HepG2 (cell line): ENCODE data around the gene GALNT18. TPM values are rescaled to one million over a fixed set of nuclear protein-coding genes. Genes with fewer than 3 reads are reported as not detected.
A peak's percentile ranks its signal among the peaks of the same experiment; 100 is the strongest.

Source experiments
- ATAC-seq: fragments of 200-7000 bp; cut with Tn5 transposase; 3 replicates; pipeline ENCODE4 v1.9.1; 2020; ENCODE audit warnings: mild to moderate bottlenecking, moderate library complexity
- BruUV-seq: library from RNA; stranded (reverse); fragments of 400-500 nt; replicated peaks from 2 replicates; lab custom pipeline; 2021; lab: Mats Ljungman, UMichigan
- CTCF ChIA-PET: fragments of 300-600 bp; formaldehyde crosslinking; extraction: SDS; loops from one replicate; lab custom pipeline; 2021; ENCODE audit warnings: low total read pairs, inconsistent platforms, low intra/inter-chr PET ratio; lab: Yijun Ruan, JAX
- POLR2A ChIA-PET: fragments of 350-600 bp; sonication (Branson Sonifier 250); formaldehyde crosslinking; loops from one replicate; lab custom pipeline; 2020; ENCODE audit warnings: antibody characterized with exemption, inconsistent platforms; lab: Yijun Ruan, JAX
- DNase-seq: peaks from one replicate; pipeline ENCODE4 v3.0.0-alpha.2; 2015; ENCODE audit warnings: low spot score
- FAIRE-seq: peaks from 3 replicates; lab custom pipeline; 2011; peaks lifted over from hg19 to GRCh38; lab: Jason Lieb, UNC
- H2AFZ ChIP-seq: one replicate; pipeline ENCODE4 v1.6.1; 2011; ENCODE audit warnings: low read length, inconsistent platforms
- H3K27ac ChIP-seq: fragments of 300-600 bp; 3 replicates; pipeline ENCODE4 v1.8.0; 2011; ENCODE audit warnings: mixed run types, mild to moderate bottlenecking, mixed read lengths, low read length, inconsistent platforms; ENCODE audit not compliant: insufficient read depth; ENCODE audit errors: extremely low read length
- H3K27me3 ChIP-seq, 2 experiments: fragments of 200-600 bp in 1 of 2; 2 replicates in 1 of 2; 3 replicates in 1 of 2; pipeline versions ENCODE4 v1.6.0 to v1.8.0; 2011; ENCODE audit warnings: low read length in 2 of 2, mild to moderate bottlenecking in 2 of 2, moderate library complexity in 2 of 2, inconsistent platforms in 1 of 2; ENCODE audit not compliant: insufficient read depth in 2 of 2, control insufficient read depth in 1 of 2
- H3K36me3 ChIP-seq, 2 experiments: fragments of 200-600 bp in 1 of 2; replicated peaks in 1 of 2; 2 replicates in 1 of 2; 3 replicates in 1 of 2; pipeline versions ENCODE4 v1.5.1 to v1.8.0; 2011; ENCODE audit warnings: low read length in 2 of 2, inconsistent platforms in 1 of 2; ENCODE audit not compliant: insufficient read depth in 2 of 2, control insufficient read depth in 1 of 2
- H3K4me1 ChIP-seq: 2 replicates; pipeline ENCODE4 v1.5.1; 2012; ENCODE audit warnings: low read length, inconsistent platforms; ENCODE audit not compliant: insufficient read depth
- H3K4me2 ChIP-seq: 2 replicates; pipeline ENCODE4 v1.6.0; 2011; ENCODE audit warnings: low read depth, low read length, inconsistent platforms
- H3K4me3 ChIP-seq, 3 experiments: fragments of 200-600 bp in 1 of 3; sonication (generic), shearing (Covaris generic) in 1 of 3; replicated peaks in 1 of 3; 2 replicates each; pipeline ENCODE4 v1.5.1; 2011 to 2016; ENCODE audit warnings: low read length in 3 of 3, inconsistent platforms in 2 of 3, low read depth in 2 of 3, mild to moderate bottlenecking in 2 of 3, control low read depth in 1 of 3, mixed read lengths in 1 of 3; ENCODE audit not compliant: insufficient read depth in 1 of 3
- H3K79me2 ChIP-seq: one replicate; pipeline ENCODE4 v1.6.1; 2011; ENCODE audit warnings: low read length, inconsistent platforms; ENCODE audit not compliant: insufficient read depth
- H3K9ac ChIP-seq: 2 replicates; pipeline ENCODE4 v1.6.0; 2011; ENCODE audit warnings: mild to moderate bottlenecking, low read depth, low read length, inconsistent platforms; ENCODE audit not compliant: insufficient read depth
- H3K9me3 ChIP-seq: 2 replicates; pipeline ENCODE4 v1.5.1; 2012; ENCODE audit warnings: mild to moderate bottlenecking, low read length
- H4K20me1 ChIP-seq: 2 replicates; pipeline ENCODE4 v1.6.0; 2011; ENCODE audit warnings: inconsistent platforms, mild to moderate bottlenecking, low read length, moderate library complexity; ENCODE audit not compliant: insufficient read depth
- ESRRA ChIP-seq: sonication (generic); formaldehyde crosslinking; IDR thresholded peaks from 2 replicates; pipeline ENCODE4 v1.5.1; 2020; ENCODE audit warnings: mild to moderate bottlenecking, low read depth, missing genetic modification reagents
- SMC3 ChIP-seq: IDR thresholded peaks from 2 replicates; pipeline ENCODE4 v1.6.1; 2011; ENCODE audit warnings: low read length, improper control_type of control experiment
- STAG1 ChIP-seq: sonication (generic); formaldehyde crosslinking; IDR thresholded peaks from 2 replicates; pipeline ENCODE4 v1.4.0; 2020; ENCODE audit warnings: missing genetic modification reagents
- ZNF446 ChIP-seq: sonication (generic); formaldehyde crosslinking; IDR thresholded peaks from 2 replicates; pipeline ENCODE4 v1.5.0; 2020; ENCODE audit warnings: mild to moderate bottlenecking, missing genetic modification reagents
- WGBS: methylation state at CpG from one replicate; pipeline ENCODE4 v1.1.6; 2017; ENCODE audit warnings: low lambda C conversion rate; 5-methylcytosine and 5-hydroxymethylcytosine counted together
- in situ Hi-C: cut with HindIII; loops from 2 replicates; pipeline ENCODE4 v1.10.0; 2017; ENCODE audit warnings: low pct_unique_long_range_greater_than_20kb; ENCODE audit not compliant: extremely low pct_ligation_motif_present
- intact Hi-C: fragments of 100-400 bp; cut with micrococcal nuclease; formaldehyde crosslinking; loops from one replicate; pipeline ENCODE4 v1.10.0; 2022; ENCODE audit not compliant: unreplicated experiment
- polyA plus RNA-seq, 8 experiments: library from polyadenylated mRNA; depleted of rRNA in 3 of 8; stranded (reverse) in 7 of 8; unstranded in 1 of 8; fragments of >200 nt; fragmentation: Illumina TruSeq in 4 of 8; extraction: Trizol in 4 of 8; gene quantifications; 2 replicates each; pipeline versions ENCODE4 v1.2.1 to v1.2.3, GENCODE V29; 2011 to 2016; ENCODE audit warnings: low read depth in 4 of 8, missing spikeins in 1 of 8, mixed read lengths in 1 of 8; ENCODE audit not compliant: insufficient read depth in 1 of 8
- total RNA-seq, 5 experiments: library from RNA; depleted of rRNA; stranded (reverse); fragments of >200 nt; fragmentation: Illumina TruSeq; extraction: Trizol; gene quantifications; 2 replicates each; pipeline ENCODE4 v1.2.3, GENCODE V29; 2016; ENCODE audit warnings: low read depth in 1 of 5
- TF ChIP-seq, protein P1 (sequence below): IDR thresholded peaks from 2 replicates; pipeline ENCODE4 v1.6.1; 2012; ENCODE audit warnings: low read depth, low read length, improper control_type of control experiment
- TF ChIP-seq, protein P2 (sequence below): sonication (generic); formaldehyde crosslinking; IDR thresholded peaks from 2 replicates; pipeline ENCODE4 v1.5.0; 2020; ENCODE audit warnings: mild to moderate bottlenecking, missing genetic modification reagents, moderate library complexity

Gene GALNT18
- total and polyA plus RNA-seq, 2 of the 13 experiments (the other 11 are each of a cell fraction or from before 2014, with no cell fraction given), result 0.11 TPM; not detected in 1

DNA sequence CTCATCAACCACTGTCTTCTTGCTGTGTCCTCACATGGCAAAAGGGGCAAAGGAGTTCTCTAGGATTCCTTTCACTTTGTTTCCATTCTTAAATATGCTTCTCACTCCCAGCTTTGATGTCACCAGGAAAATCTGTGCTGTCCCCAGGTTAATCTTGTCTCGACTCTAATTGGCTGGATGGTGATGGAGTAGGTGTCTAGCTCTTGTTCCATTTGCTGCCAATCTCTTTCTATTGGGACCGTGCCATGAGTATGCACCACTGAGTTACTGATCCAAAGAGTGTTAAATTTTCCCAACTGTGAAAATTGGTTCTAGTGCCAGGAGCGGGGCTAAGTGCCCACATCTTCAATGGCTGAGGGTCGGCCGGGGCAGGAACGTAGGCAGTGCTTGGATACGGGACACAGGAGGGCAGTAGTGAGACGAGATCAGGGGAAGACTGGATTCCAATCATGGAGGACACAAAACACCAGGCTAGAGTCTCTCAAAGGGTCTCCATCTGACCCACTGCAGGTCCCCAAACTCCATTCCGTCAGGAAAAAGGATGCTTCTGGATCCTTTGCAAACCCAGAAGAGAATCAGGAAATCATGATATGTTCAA lies 221.1 kb downstream of the GALNT18 start:
- 0% methylated on average over 9 of the region's 9 CpGs for WGBS
- ATAC-seq, result peak; percentile 70
- 0 out of 2 replicates have a peak, but pooled peaks have one; percentile 17 for TF ChIP-seq SMC3
- no peak for TF ChIP-seq ESRRA (CRISPR knock-in tag)
- TF ChIP-seq, protein P1, sequence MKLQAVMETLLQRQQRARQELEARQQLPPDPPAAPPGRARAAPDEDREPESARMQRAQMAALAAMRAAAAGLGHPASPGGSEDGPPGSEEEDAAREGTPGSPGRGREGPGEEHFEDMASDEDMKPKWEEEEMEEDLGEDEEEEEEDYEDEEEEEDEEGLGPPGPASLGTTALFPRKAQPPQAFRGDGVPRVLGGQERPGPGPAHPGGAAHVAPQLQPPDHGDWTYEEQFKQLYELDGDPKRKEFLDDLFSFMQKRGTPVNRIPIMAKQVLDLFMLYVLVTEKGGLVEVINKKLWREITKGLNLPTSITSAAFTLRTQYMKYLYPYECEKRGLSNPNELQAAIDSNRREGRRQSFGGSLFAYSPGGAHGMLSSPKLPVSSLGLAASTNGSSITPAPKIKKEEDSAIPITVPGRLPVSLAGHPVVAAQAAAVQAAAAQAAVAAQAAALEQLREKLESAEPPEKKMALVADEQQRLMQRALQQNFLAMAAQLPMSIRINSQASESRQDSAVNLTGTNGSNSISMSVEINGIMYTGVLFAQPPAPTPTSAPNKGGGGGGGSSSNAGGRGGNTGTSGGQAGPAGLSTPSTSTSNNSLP, result no peak
- TF ChIP-seq ZNF446, result no peak
- TF ChIP-seq STAG1 (CRISPR knock-in tag), result peak; percentile 58
- TF ChIP-seq, protein P2, sequence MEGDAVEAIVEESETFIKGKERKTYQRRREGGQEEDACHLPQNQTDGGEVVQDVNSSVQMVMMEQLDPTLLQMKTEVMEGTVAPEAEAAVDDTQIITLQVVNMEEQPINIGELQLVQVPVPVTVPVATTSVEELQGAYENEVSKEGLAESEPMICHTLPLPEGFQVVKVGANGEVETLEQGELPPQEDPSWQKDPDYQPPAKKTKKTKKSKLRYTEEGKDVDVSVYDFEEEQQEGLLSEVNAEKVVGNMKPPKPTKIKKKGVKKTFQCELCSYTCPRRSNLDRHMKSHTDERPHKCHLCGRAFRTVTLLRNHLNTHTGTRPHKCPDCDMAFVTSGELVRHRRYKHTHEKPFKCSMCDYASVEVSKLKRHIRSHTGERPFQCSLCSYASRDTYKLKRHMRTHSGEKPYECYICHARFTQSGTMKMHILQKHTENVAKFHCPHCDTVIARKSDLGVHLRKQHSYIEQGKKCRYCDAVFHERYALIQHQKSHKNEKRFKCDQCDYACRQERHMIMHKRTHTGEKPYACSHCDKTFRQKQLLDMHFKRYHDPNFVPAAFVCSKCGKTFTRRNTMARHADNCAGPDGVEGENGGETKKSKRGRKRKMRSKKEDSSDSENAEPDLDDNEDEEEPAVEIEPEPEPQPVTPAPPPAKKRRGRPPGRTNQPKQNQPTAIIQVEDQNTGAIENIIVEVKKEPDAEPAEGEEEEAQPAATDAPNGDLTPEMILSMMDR (CRISPR knock-in tag), result peak; percentile 40; the same call in 1 of the 2 replicates
- H3K4me1 ChIP-seq, result no peaks in the 10 kb centered on the region
- DNase-seq, result peak; percentile 12
- H3K27ac ChIP-seq, result no peak overlapping the region
- intact Hi-C loops, result loop anchor here (1.0 kb wide), 1 partner anchor 387 kb away; no protein-coding TSS in a partner anchor
- in situ Hi-C loops, result loop anchor here (5.0 kb wide), 1 partner anchor 387 kb away; no protein-coding TSS in a partner anchor
- H3K27me3 ChIP-seq, result peaks cover 1 to 17% of the 10 kb centered on the region in 2 experiments; a peak in 3 of 5 replicates
- no peak for FAIRE-seq
- H3K9me3 ChIP-seq, result no peaks in the 10 kb centered on the region
- no peak overlapping the region for H3K9ac ChIP-seq
- no peaks in the 10 kb centered on the region for H3K36me3 ChIP-seq
- H2AFZ ChIP-seq, result no peak overlapping the region
- no peaks in the 10 kb centered on the region for H3K79me2 ChIP-seq
- H4K20me1 ChIP-seq, result no peaks in the 10 kb centered on the region
- POLR2A ChIA-PET, result no interaction called here
- CTCF ChIA-PET, result interaction anchor here (2.8 kb wide), 1 partner anchor 387 kb away, joined by 18 read pairs; no protein-coding TSS in a partner anchor
- no peak overlapping the region for H3K4me2 ChIP-seq
- H3K4me3 ChIP-seq, result no peak overlapping the region
- BruUV-seq, result no TSS peak
